Endodermal cell (in vitro differentiated cells): ENCODE data around the gene TAS2R13. TPM values are rescaled to one million over a fixed set of nuclear protein-coding genes. Genes with fewer than 3 reads are reported as not detected.

Experiments
- DNase-seq: peaks from one replicate; pipeline ENCODE4 v3.0.0-alpha.2; 2017
- H3K27ac ChIP-seq: 2 replicates; pipeline ENCODE4 v1.5.1; 2013; ENCODE audit warnings: mild to moderate bottlenecking, low read depth, low read length, moderate library complexity
- H3K27me3 ChIP-seq: 2 replicates; pipeline ENCODE4 v1.6.1; 2013; ENCODE audit warnings: mild to moderate bottlenecking, low read length, moderate library complexity; ENCODE audit not compliant: insufficient read depth, control insufficient read depth, poor library complexity, severe bottlenecking
- H3K36me3 ChIP-seq: 2 replicates; pipeline ENCODE4 v1.7.0; 2013; ENCODE audit warnings: mild to moderate bottlenecking, low read length, moderate library complexity; ENCODE audit not compliant: control insufficient read depth, insufficient read depth
- H3K4me1 ChIP-seq: one replicate; pipeline ENCODE4 v1.7.0; 2013; ENCODE audit warnings: low read length; ENCODE audit not compliant: control insufficient read depth, insufficient read depth
- H3K4me3 ChIP-seq: 2 replicates; pipeline ENCODE4 v1.5.1; 2013; ENCODE audit warnings: mild to moderate bottlenecking, low read length, moderate library complexity
- H3K9ac ChIP-seq: 2 replicates; pipeline ENCODE4 v1.6.1; 2013; ENCODE audit warnings: mild to moderate bottlenecking, low read length, moderate library complexity; ENCODE audit not compliant: poor library complexity, severe bottlenecking; ENCODE audit errors: extremely low read depth
- H3K9me3 ChIP-seq: 2 replicates; pipeline ENCODE4 v1.6.1; 2013; ENCODE audit warnings: mild to moderate bottlenecking, low read length, moderate library complexity; ENCODE audit not compliant: control insufficient read depth
- H3K27ac Mint-ChIP-seq: 2 replicates; pipeline ENCODE4 v1.8.0; 2020; ENCODE audit warnings: mixed read lengths
- H3K27me3 Mint-ChIP-seq: 2 replicates; pipeline ENCODE4 v1.8.0; 2021; ENCODE audit warnings: mild to moderate bottlenecking, mixed read lengths; ENCODE audit not compliant: insufficient read depth
- H3K36me3 Mint-ChIP-seq: 2 replicates; pipeline ENCODE4 v1.8.0; 2020; ENCODE audit warnings: low read depth, mixed read lengths
- H3K4me1 Mint-ChIP-seq: 2 replicates; pipeline ENCODE4 v1.8.0; 2020; ENCODE audit warnings: mixed read lengths
- H3K4me3 Mint-ChIP-seq: 2 replicates; pipeline ENCODE4 v1.8.0; 2020; ENCODE audit warnings: mild to moderate bottlenecking, moderate library complexity, mixed read lengths
- H3K9me3 Mint-ChIP-seq: 2 replicates; pipeline ENCODE4 v1.8.0; 2020; ENCODE audit warnings: mild to moderate bottlenecking, mixed read lengths
- WGBS, 2 experiments: methylation state at CpG; one replicate each; pipeline versions ENCODE4 v1.1.5 to v1.1.7; 2013; ENCODE audit warnings: missing lambda C conversion rate in 2 of 2, mixed read lengths in 1 of 2; ENCODE audit not compliant: insufficient coverage in 1 of 2, insufficient read length in 1 of 2; 5-methylcytosine and 5-hydroxymethylcytosine counted together
- total RNA-seq, 2 donors: library from RNA; stranded (reverse); fragmentation: NEBNext Ultra II Directional in 1 of 2; extraction: Animal tissue kit (Norgen Biotek cat#: 25700) in 1 of 2; gene quantifications; 2 replicates in 1 of 2; 3 replicates in 1 of 2; pipeline ENCODE4 v1.2.1, GENCODE V29; 2021
- TF ChIP-seq, protein P1 (sequence below): fragments of 200-600 bp; sonication (generic); conservative IDR thresholded peaks from 2 replicates; pipeline ENCODE4 v1.5.0; 2021; ENCODE audit warnings: antibody characterized with exemption, mild to moderate bottlenecking

Gene TAS2R13
- total RNA-seq, 2 donors from 2014 or later: 1.2 to 5.1 TPM

DNA sequence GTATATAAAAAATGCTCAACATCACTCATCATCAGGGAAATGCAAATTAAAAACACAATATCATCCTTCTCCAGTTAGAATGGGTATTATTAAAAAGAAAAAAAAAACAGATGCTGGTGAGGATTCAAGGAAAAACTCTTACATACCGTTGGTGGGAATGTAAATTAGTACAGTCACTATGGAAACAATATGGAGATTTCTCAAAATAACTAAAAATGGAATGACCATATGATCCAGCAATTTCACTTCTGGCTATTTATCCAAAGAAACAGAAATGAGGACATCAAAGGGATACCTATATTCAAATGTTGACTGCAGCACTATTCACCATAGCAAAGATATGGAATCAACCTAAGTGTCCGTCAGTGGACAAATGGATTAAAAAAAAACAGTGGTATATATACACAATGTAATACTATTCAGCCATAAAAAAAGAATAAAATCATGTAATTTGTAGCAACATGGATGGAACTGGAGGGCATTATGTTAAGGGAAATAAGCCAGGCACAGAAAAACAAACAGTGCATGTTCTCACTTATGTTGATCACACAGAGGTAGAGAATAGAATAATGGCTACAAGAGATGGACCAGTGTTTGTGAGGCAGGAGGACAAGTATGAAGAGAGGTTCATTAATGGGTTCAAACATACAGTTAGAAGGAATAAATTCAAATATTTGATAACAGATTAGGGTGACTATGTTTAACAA, 45.7 kb downstream of the TAS2R13 start:
- H3K27me3 Mint-ChIP-seq: no peaks in the 10 kb centered on the region
- no peak overlapping the region for H3K27ac Mint-ChIP-seq
- no peaks in the 10 kb centered on the region for H3K36me3 ChIP-seq
- peaks cover 2% of the 10 kb centered on the region for H3K4me1 Mint-ChIP-seq
- no peak for DNase-seq
- H3K27ac ChIP-seq: no peak overlapping the region
- H3K27me3 ChIP-seq: no peaks in the 10 kb centered on the region
- H3K9me3 ChIP-seq: peaks cover 9% of the 10 kb centered on the region
- H3K9me3 Mint-ChIP-seq: peaks cover 16% of the 10 kb centered on the region
- TF ChIP-seq, protein P1, sequence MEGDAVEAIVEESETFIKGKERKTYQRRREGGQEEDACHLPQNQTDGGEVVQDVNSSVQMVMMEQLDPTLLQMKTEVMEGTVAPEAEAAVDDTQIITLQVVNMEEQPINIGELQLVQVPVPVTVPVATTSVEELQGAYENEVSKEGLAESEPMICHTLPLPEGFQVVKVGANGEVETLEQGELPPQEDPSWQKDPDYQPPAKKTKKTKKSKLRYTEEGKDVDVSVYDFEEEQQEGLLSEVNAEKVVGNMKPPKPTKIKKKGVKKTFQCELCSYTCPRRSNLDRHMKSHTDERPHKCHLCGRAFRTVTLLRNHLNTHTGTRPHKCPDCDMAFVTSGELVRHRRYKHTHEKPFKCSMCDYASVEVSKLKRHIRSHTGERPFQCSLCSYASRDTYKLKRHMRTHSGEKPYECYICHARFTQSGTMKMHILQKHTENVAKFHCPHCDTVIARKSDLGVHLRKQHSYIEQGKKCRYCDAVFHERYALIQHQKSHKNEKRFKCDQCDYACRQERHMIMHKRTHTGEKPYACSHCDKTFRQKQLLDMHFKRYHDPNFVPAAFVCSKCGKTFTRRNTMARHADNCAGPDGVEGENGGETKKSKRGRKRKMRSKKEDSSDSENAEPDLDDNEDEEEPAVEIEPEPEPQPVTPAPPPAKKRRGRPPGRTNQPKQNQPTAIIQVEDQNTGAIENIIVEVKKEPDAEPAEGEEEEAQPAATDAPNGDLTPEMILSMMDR: no peak
- H3K4me1 ChIP-seq: no peaks in the 10 kb centered on the region
- H3K4me3 Mint-ChIP-seq: no peak overlapping the region
- WGBS, 2 experiments: 86% methylated on average over 1 of the region's 2 CpGs
- H3K9ac ChIP-seq: no peak overlapping the region
- no peak overlapping the region for H3K4me3 ChIP-seq
- peaks cover 27% of the 10 kb centered on the region for H3K36me3 Mint-ChIP-seq

- peaks cover 39% of the 10 kb centered on the region for H3K9me3 Mint-ChIP-seq
- H3K4me3 Mint-ChIP-seq: no peak overlapping the region
- 96 to 100% methylated on average over 1 to 2 of the region's 2 CpGs for WGBS, 2 experiments
- Histone ChIP-seq H3K9ac (no peak overlapping the region), H3K36me3 (no peaks in the 10 kb centered on the region), H3K9me3 (peaks cover 27% of the 10 kb centered on the region), H3K4me3 (no peak overlapping the region), H3K4me1 (no peaks in the 10 kb centered on the region), H3K27me3 (no peaks in the 10 kb centered on the region), H3K27ac (no peak overlapping the region)
- peaks cover 48% of the 10 kb centered on the region for H3K36me3 Mint-ChIP-seq
- DNase-seq: no peak
- no peaks in the 10 kb centered on the region for H3K4me1 Mint-ChIP-seq
- TF ChIP-seq, protein P1: no peak
- no peaks in the 10 kb centered on the region for H3K27me3 Mint-ChIP-seq
- H3K27ac Mint-ChIP-seq: no peak overlapping the region
These were observed 48.0 kb downstream of the TAS2R13 start for GRCh38 chr12:10861366-10861765.

Other genes starting within 250 kb of the TAS2R13 start
- gene STYK1, start 235.5 kb downstream of the TAS2R13 start, total RNA-seq: 1 to 10 TPM; 3.3 to 4.5 TPM
- 100 to 1,000 TPM; 251 to 419 TPM for gene YBX3, start 186.2 kb downstream of the TAS2R13 start, total RNA-seq
- not detected for gene TAS2R7, start 106.9 kb downstream of the TAS2R13 start, total RNA-seq
- not detected for gene TAS2R8, start 102.3 kb downstream of the TAS2R13 start, total RNA-seq
- gene TAS2R9, start 99.4 kb downstream of the TAS2R13 start, total RNA-seq: not detected
- 1 to 10 TPM; 1.2 to 1.6 TPM for gene TAS2R10, start 83.2 kb downstream of the TAS2R13 start, total RNA-seq
- gene PRR4, start 60.1 kb downstream of the TAS2R13 start, total RNA-seq: 1 to 10 TPM; 3.8 to 7.9 TPM
- gene PRH1, start 25.3 kb downstream of the TAS2R13 start, total RNA-seq: 10 to 100 TPM; 13.4 to 42.6 TPM
- 1 to 10 TPM in 1 of 2 donors, not detected in 1; 1.2 TPM for gene PRH2, start 19.7 kb upstream of the TAS2R13 start, total RNA-seq
- 1 to 10 TPM; 2.0 to 8.1 TPM for gene TAS2R14, start 29.7 kb upstream of the TAS2R13 start, total RNA-seq
- 1 to 10 TPM; 1.1 to 5.0 TPM for gene TAS2R50, start 77.3 kb upstream of the TAS2R13 start, total RNA-seq
- 1 to 10 TPM; 2.1 to 5.9 TPM for gene TAS2R20, start 88.7 kb upstream of the TAS2R13 start, total RNA-seq
- 10 to 100 TPM in 1 of 2 donors, 1 to 10 TPM in 1; 3.1 to 11.3 TPM for gene TAS2R19, start 113.1 kb upstream of the TAS2R13 start, total RNA-seq
- 10 to 100 TPM in 1 of 2 donors, 1 to 10 TPM in 1; 2.4 to 12.4 TPM for gene TAS2R31, start 121.8 kb upstream of the TAS2R13 start, total RNA-seq
- gene TAS2R46, start 152.7 kb upstream of the TAS2R13 start, total RNA-seq: 1 to 10 TPM; 1.3 to 3.9 TPM
- 1 to 10 TPM in 1 of 2 donors, under 1 TPM in 1; 0.82 to 2.5 TPM for gene TAS2R43, start 182.8 kb upstream of the TAS2R13 start, total RNA-seq
- gene TAS2R30, start 225.1 kb upstream of the TAS2R13 start, total RNA-seq: 1 to 10 TPM; 1.8 to 9.7 TPM